H1 (cell line): ENCODE measurements around the gene RAB3C.
"Not testable (repeated sequence)": the region's sequence is repeated elsewhere in the genome, so short reads cannot be mapped to it uniquely, and the experiment has no call there.

Experiments used
- EGR1 ChIP-seq: IDR thresholded peaks from 2 replicates; pipeline ENCODE4 v1.6.1; 2011; ENCODE audit warnings: low read depth, low read length, borderline replicate concordance
- EZH2 ChIP-seq: fragments of 200-600 bp; sonication (generic); IDR thresholded peaks from 2 replicates; pipeline ENCODE4 v1.7.1; 2012; ENCODE audit warnings: low read depth, mild to moderate bottlenecking, moderate library complexity, low read length, inconsistent platforms; ENCODE audit not compliant: severe bottlenecking
- POLR2A ChIP-seq, 2 experiments: IDR thresholded peaks; 1 replicate in 1 of 2; 2 replicates in 1 of 2; pipeline ENCODE4 v1.6.1; 2011; ENCODE audit warnings: low read depth in 2 of 2, low read length in 2 of 2, mild to moderate bottlenecking in 2 of 2; ENCODE audit errors: control extremely low read depth in 1 of 2
- RFX5 ChIP-seq: IDR thresholded peaks from 2 replicates; pipeline ENCODE4 v1.6.1; 2011; ENCODE audit warnings: low read depth, low read length, improper control_type of control experiment, borderline replicate concordance
- TF ChIP-seq, protein P1 (sequence below): IDR thresholded peaks from 2 replicates; pipeline ENCODE4 v1.6.1; 2011; ENCODE audit warnings: low read depth, mild to moderate bottlenecking, low read length; ENCODE audit not compliant: insufficient read depth
- TF ChIP-seq, protein P2 (sequence below), 3 experiments: IDR thresholded peaks; 1 replicate in 2 of 3; 2 replicates in 1 of 3; pipeline versions ENCODE4 v1.5.1 to v1.6.1; 2011; ENCODE audit warnings: low read length in 3 of 3, mild to moderate bottlenecking in 3 of 3, inconsistent platforms in 2 of 3, low read depth in 1 of 3, moderate library complexity in 1 of 3; ENCODE audit not compliant: insufficient read depth in 1 of 3; ENCODE audit errors: control extremely low read depth in 1 of 3

DNA sequence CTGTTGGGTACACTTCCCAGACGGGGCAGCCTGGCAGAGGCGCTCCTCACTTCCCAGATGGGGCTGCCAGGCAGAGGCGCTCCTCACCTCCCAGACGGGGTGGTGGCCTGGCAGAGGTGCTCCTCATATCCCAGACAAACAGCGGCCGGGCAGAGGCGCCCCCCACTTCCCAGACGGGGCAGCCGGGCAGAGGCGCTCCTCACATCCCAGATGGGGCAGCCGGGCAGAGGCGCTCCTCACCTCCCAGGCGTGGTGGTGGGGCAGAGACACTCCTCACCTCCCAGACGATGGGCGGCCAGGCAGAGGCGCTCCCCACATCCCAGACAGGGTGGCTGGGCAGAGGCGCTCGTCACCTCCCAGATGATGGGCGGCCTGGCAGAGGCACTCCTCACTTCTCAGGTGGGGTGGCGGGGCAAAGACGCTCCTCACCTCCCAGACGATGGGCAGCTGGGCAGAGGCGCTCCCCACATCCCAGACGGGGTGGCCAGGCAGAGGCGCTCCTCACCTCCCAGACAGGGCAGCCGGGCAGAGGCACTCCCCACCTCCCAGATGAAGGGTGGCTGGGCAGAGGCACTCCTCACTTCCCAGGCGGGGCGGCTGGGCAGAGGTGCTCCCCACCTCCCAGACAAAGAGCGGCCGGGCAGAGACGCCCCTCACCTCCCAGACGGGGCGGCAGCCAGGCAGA is 19.7 kb upstream of the RAB3C start:
- TF ChIP-seq, protein P1, sequence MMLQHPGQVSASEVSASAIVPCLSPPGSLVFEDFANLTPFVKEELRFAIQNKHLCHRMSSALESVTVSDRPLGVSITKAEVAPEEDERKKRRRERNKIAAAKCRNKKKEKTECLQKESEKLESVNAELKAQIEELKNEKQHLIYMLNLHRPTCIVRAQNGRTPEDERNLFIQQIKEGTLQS: not testable (repeated sequence)
- TF ChIP-seq, protein P2, sequence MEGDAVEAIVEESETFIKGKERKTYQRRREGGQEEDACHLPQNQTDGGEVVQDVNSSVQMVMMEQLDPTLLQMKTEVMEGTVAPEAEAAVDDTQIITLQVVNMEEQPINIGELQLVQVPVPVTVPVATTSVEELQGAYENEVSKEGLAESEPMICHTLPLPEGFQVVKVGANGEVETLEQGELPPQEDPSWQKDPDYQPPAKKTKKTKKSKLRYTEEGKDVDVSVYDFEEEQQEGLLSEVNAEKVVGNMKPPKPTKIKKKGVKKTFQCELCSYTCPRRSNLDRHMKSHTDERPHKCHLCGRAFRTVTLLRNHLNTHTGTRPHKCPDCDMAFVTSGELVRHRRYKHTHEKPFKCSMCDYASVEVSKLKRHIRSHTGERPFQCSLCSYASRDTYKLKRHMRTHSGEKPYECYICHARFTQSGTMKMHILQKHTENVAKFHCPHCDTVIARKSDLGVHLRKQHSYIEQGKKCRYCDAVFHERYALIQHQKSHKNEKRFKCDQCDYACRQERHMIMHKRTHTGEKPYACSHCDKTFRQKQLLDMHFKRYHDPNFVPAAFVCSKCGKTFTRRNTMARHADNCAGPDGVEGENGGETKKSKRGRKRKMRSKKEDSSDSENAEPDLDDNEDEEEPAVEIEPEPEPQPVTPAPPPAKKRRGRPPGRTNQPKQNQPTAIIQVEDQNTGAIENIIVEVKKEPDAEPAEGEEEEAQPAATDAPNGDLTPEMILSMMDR (IDR thresholded peaks at IDR 0.05; ENCODE audit: control extremely low read depth in 1 of 3, insufficient read depth in 1 of 3, low read depth in 1 of 3, low read length in 3 of 3): not testable (repeated sequence)
- not testable (repeated sequence) for TF ChIP-seq EGR1; POLR2A (IDR thresholded peaks at IDR 0.05; ENCODE audit: control extremely low read depth in 1 of 2, low read depth in 2 of 2, low read length in 2 of 2); EZH2; RFX5
